Choroid plexus epithelial cell (primary cell): ENCODE results near the gene PAM16.

Experiments
- DNase-seq: peaks from one replicate; pipeline ENCODE4 v3.0.0-alpha.2; 2010; ENCODE audit warnings: low read depth
- H3K4me3 ChIP-seq: 2 replicates; pipeline ENCODE4 v1.5.1; 2011; ENCODE audit warnings: low read depth, mild to moderate bottlenecking, control low read depth, low read length, moderate library complexity
- CTCF ChIP-seq: conservative IDR thresholded peaks from 2 replicates; pipeline ENCODE4 v1.5.1; 2011; ENCODE audit warnings: low read depth, mild to moderate bottlenecking, control low read depth, inconsistent platforms, low read length, moderate library complexity

The PAM16 gene

DNA sequence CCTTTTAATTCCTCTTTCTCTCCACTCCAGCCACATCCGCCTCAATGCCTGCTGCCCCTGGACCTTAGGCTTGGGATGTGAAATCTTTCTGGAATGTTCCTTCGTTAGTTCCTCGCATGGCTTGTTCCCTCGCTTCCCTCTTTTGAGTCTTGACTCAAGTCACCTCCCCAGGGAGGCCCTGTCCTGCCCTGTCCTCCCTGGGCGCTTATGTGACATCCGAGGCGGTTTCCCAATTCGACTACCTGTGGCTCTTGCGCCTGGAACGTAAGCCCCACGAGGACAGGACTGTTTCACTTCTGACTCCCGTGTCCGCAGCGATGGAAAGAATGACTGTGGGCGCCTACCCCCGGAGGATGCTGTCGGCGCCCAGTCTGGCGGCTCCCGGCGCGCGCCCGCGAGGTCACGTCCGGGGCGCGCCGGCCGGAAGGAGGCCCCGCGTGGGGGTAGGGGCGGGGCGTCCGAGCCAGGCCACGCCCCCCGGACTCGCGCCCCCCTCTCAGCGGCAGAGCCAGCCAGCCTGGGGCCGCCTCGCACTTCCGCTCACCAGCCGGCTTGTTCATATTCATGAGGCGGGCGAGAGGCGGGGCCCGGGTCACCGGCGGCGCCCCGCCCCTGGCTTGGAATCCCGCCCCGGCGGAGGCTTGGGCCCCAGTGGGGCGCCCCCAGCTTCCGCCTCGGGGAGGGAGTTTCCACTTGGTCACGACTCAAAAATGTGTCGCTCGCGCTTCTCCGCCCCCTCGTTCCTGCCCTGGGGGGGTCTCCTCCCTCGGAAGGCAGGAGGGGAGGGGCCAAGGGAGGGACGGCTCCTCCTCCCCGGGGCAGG lies 43.7 kb downstream of the PAM16 start:
- DNase-seq, result peak; percentile 95
- H3K4me3 ChIP-seq, result peak overlapping the region; percentile 50
- TF ChIP-seq CTCF, result no peak

DNA sequence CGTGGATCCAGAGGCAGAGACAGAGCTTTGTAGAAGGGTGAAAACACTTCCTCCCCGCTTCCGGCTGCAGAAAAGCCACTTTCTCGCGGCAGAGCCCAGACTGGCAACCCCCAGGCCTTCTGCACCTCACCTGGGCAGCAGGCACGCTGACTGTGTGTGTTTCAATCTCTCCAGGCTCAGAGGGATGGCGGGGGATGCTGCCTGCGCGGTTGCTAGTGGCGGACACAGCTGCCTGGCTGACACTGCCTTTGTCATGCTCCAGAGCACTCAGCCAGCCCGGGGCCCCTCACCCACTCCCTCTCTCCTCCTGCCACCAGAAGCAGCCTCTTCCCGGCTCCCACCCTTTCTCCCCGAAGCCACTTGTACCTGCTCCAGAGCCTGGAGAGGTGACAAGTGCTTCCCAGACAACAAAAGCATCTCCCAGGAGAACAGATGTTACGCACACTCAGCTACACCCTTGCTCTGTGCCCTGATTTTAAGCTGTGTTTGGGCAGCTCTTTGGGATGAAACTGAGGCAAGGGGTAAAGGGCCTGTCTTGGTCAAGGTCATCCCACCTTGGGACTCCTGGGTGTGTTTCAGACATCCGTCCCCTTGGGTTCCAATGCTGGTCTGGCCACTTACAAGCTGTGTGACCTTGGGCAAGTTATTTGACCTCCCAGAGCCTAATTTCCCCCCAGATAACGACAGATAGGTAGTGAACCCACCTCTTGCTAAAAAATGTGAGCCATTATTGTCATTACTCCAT lies 44.5 kb downstream of the PAM16 start:
- DNase-seq, result no peak
- peak overlapping the region; percentile 50 for H3K4me3 ChIP-seq
- TF ChIP-seq CTCF, result no peak

- no peak for TF ChIP-seq CTCF
- H3K4me3 ChIP-seq, result no peak overlapping the region
- no peak for DNase-seq
Measured at GRCh38 chr16:4303973-4304372, 47.1 kb downstream of the PAM16 start.

GRCh38 chr16:4301968-4302367 lies 49.2 kb downstream of the PAM16 start:
- no peak for TF ChIP-seq CTCF
- no peak overlapping the region for H3K4me3 ChIP-seq
- DNase-seq, result no peak

- no peak for TF ChIP-seq CTCF
- no peak for DNase-seq
- no peak overlapping the region for H3K4me3 ChIP-seq
Measured at GRCh38 chr16:4301177-4301576, 49.9 kb downstream of the PAM16 start.

DNA sequence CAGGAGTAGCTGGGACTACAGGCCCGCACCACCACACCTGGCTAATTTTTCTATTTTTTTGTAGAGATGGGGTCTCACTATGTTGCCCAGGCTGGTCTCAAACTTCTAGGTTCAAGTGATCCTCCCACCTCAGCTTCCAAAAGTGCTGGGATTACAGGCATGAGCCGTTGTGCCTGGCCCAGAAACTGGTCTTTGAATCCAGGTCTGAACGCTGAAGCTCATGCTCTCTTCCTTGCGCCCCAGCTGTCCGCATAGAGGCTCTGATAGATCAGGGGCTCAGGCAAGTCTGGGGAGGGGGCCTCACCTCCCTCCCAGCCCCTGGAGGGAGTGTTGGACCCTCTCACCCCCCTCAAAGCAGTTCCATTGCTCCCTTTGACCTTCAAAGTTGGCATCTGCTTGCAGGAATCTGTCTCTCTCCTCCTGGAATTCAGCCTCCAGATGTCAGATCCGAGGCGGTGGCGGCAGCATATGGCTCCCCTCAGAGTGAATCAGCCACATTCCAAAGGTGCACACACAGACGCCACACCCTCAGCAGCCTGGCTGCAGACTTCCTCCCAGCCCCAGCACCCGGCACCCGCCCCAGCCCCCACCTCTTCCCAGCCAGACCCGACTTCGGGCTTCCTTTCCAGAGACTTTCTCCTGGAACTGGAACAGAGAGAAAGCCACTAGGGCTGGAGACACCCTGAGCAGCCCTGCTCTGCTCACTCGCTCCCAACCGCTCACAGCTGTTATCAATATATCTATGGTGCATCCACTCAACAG lies 52.2 kb downstream of the PAM16 start:
- no peak overlapping the region for H3K4me3 ChIP-seq
- DNase-seq, result peak; percentile 84

More for the DNA sequence above, 52.2 kb downstream of the PAM16 start:
- no peak for TF ChIP-seq CTCF
